Keratinocyte (primary cell): Measurements from ENCODE around the gene FTH1. TPM values are rescaled to one million over a fixed set of nuclear protein-coding genes. Genes with fewer than 3 reads are reported as not detected.

Source experiments
- DNase-seq: peaks from one replicate; pipeline ENCODE4 v3.0.0-alpha.2; 2011; ENCODE audit warnings: low read depth, missing footprints, low spot score
- FAIRE-seq: peaks from 2 replicates; lab custom pipeline; 2011; peaks lifted over from hg19 to GRCh38; lab: Jason Lieb, UNC
- H2AFZ ChIP-seq: 2 replicates; pipeline ENCODE4 v1.6.0; 2012; ENCODE audit warnings: low read length, control low read depth, inconsistent platforms; ENCODE audit not compliant: control insufficient read depth
- H3K27ac ChIP-seq: 2 replicates; pipeline ENCODE4 v1.5.1; 2011; ENCODE audit warnings: low read length; ENCODE audit not compliant: control insufficient read depth, insufficient read depth
- H3K27me3 ChIP-seq: 3 replicates; pipeline ENCODE4 v1.6.0; 2011; ENCODE audit warnings: low read length; ENCODE audit not compliant: control insufficient read depth, insufficient read depth; ENCODE audit errors: extremely low read depth
- H3K36me3 ChIP-seq, 2 experiments: 2 replicates in 1 of 2; 3 replicates in 1 of 2; pipeline ENCODE4 v1.5.1; 2011; ENCODE audit warnings: low read length in 2 of 2, mild to moderate bottlenecking in 1 of 2; ENCODE audit not compliant: control insufficient read depth in 2 of 2, insufficient read depth in 2 of 2; ENCODE audit errors: extremely low read depth in 1 of 2
- H3K4me1 ChIP-seq: 3 replicates; pipeline ENCODE4 v1.5.1; 2011; ENCODE audit warnings: low read length; ENCODE audit not compliant: control insufficient read depth, insufficient read depth; ENCODE audit errors: extremely low read depth
- H3K4me2 ChIP-seq: 3 replicates; pipeline ENCODE4 v1.6.0; 2011; ENCODE audit warnings: low read depth, low read length; ENCODE audit not compliant: control insufficient read depth, insufficient read depth; ENCODE audit errors: extremely low read depth
- H3K4me3 ChIP-seq, 3 experiments: fragments of 200-600 bp in 1 of 3; sonication (generic) in 1 of 3; 2 replicates in 2 of 3; 3 replicates in 1 of 3; pipeline ENCODE4 v1.5.1; 2011 to 2016; ENCODE audit warnings: low read length in 3 of 3, mild to moderate bottlenecking in 3 of 3, control low read depth in 2 of 3, inconsistent platforms in 1 of 3, low read depth in 1 of 3, mixed read lengths in 1 of 3, mixed run types in 1 of 3, moderate library complexity in 1 of 3; ENCODE audit not compliant: control insufficient read depth in 2 of 3, insufficient read depth in 2 of 3; ENCODE audit errors: extremely low read depth in 1 of 3
- H3K79me2 ChIP-seq: 2 replicates; pipeline ENCODE4 v1.6.0; 2012; ENCODE audit warnings: low read length; ENCODE audit not compliant: control insufficient read depth, insufficient read depth
- H3K9ac ChIP-seq: 3 replicates; pipeline ENCODE4 v1.6.0; 2011; ENCODE audit warnings: low read length; ENCODE audit not compliant: control insufficient read depth, insufficient read depth; ENCODE audit errors: extremely low read depth
- H3K9me1 ChIP-seq: 3 replicates; pipeline ENCODE4 v1.6.0; 2011; ENCODE audit warnings: low read length; ENCODE audit not compliant: control insufficient read depth, insufficient read depth; ENCODE audit errors: extremely low read depth
- H3K9me3 ChIP-seq: 2 replicates; pipeline ENCODE4 v1.5.1; 2012; ENCODE audit warnings: low read depth, low read length; ENCODE audit not compliant: control insufficient read depth
- H4K20me1 ChIP-seq: 3 replicates; pipeline ENCODE4 v1.6.0; 2011; ENCODE audit warnings: low read length; ENCODE audit not compliant: control insufficient read depth, insufficient read depth; ENCODE audit errors: extremely low read depth
- CTCF ChIP-seq, 3 experiments: IDR thresholded peaks in 1 of 3; conservative IDR thresholded peaks in 1 of 3; optimal IDR thresholded peaks in 1 of 3; 2 replicates in 2 of 3; 3 replicates in 1 of 3; pipeline versions ENCODE3 to v1.5.1; 2011; ENCODE audit warnings: low read length in 3 of 3, mild to moderate bottlenecking in 3 of 3, moderate library complexity in 2 of 3, control low read depth in 1 of 3, inconsistent platforms in 1 of 3; ENCODE audit not compliant: insufficient read depth in 2 of 3; ENCODE audit errors: extremely low read depth in 1 of 3
- EZH2 ChIP-seq: IDR thresholded peaks from one replicate; pipeline ENCODE4 v1.6.1; 2012; ENCODE audit warnings: inconsistent platforms, mild to moderate bottlenecking, low read length, moderate library complexity
- dilution Hi-C: fragments of 300-500 bp; cut with MboI; formaldehyde crosslinking; loops from one replicate; pipeline ENCODE4 v1.7.0; 2020; ENCODE audit warnings: low sequenced_read_pairs; ENCODE audit not compliant: extremely low pct_ligation_motif_present
- polyA plus RNA-seq, 5 experiments: library from polyadenylated mRNA; depleted of rRNA in 3 of 5; stranded (reverse) in 3 of 5; stranded (forward) in 1 of 5; unstranded in 1 of 5; fragments of >200 nt; gene quantifications; 1 replicate in 1 of 5; 2 replicates in 3 of 5; 3 replicates in 1 of 5; pipeline versions ENCODE4 v1.2.1 to v1.2.3, GENCODE V29; 2011 to 2012; ENCODE audit warnings: missing spikeins in 2 of 5, low read depth in 1 of 5, low replicate concordance in 1 of 5

Gene FTH1
- polyA plus RNA-seq, 1 donor (not counting 4 experiments of a cell fraction or from before 2014, with no cell fraction given): 1,058 TPM

- peaks cover 38% of the 10 kb centered on the region for H3K4me1 ChIP-seq
Measured at GRCh38 chr11:61975638-61976419, 8.4 kb upstream of the FTH1 start.

GRCh38 chr11:61974766-61975631 lies 7.6 kb upstream of the FTH1 start:
- no peak overlapping the region for H3K4me2 ChIP-seq

More at GRCh38 chr11:61975638-61976419, 8.4 kb upstream of the FTH1 start:
- no peaks in the 10 kb centered on the region for H3K9me1 ChIP-seq
- H4K20me1 ChIP-seq: no peaks in the 10 kb centered on the region
- H3K27me3 ChIP-seq: no peaks in the 10 kb centered on the region
- no peak overlapping the region for H3K4me2 ChIP-seq
- no peak for TF ChIP-seq EZH2
- no peak for TF ChIP-seq CTCF (optimal IDR thresholded peaks at IDR 0.05 in 1 of 3, IDR thresholded peaks at IDR 0.05 in 1 of 3, conservative IDR thresholded peaks at IDR 0.05 in 1 of 3; ENCODE audit: extremely low read depth in 1 of 3, insufficient read depth in 2 of 3, low read length in 3 of 3)
- H3K79me2 ChIP-seq: no peaks in the 10 kb centered on the region
- no peak overlapping the region for H3K4me3 ChIP-seq
- dilution Hi-C loops: no loop called here
- DNase-seq: no peak
- no peak overlapping the region for H3K9ac ChIP-seq
- no peak for FAIRE-seq
- H3K27ac ChIP-seq: no peak overlapping the region
- no peak overlapping the region for H2AFZ ChIP-seq
- no peaks in the 10 kb centered on the region for H3K36me3 ChIP-seq
- no peaks in the 10 kb centered on the region for H3K9me3 ChIP-seq

More at GRCh38 chr11:61974766-61975631, 7.6 kb upstream of the FTH1 start:
- no peaks in the 10 kb centered on the region for H3K36me3 ChIP-seq
- H3K9me3 ChIP-seq: no peaks in the 10 kb centered on the region
- no peak overlapping the region for H2AFZ ChIP-seq
- H3K27me3 ChIP-seq: no peaks in the 10 kb centered on the region
- TF ChIP-seq CTCF (optimal IDR thresholded peaks at IDR 0.05 in 1 of 3, IDR thresholded peaks at IDR 0.05 in 1 of 3, conservative IDR thresholded peaks at IDR 0.05 in 1 of 3; ENCODE audit: extremely low read depth in 1 of 3, insufficient read depth in 2 of 3, low read length in 3 of 3): no peak
- no peak for TF ChIP-seq EZH2
- no peak overlapping the region for H3K9ac ChIP-seq
- dilution Hi-C loops: no loop called here
- H3K4me3 ChIP-seq: no peak overlapping the region
- no peaks in the 10 kb centered on the region for H3K79me2 ChIP-seq
- FAIRE-seq (no peak), DNase-seq (no peak)
- H3K9me1 ChIP-seq: no peaks in the 10 kb centered on the region
- no peak overlapping the region for H3K27ac ChIP-seq
- H4K20me1 ChIP-seq: no peaks in the 10 kb centered on the region
- H3K4me1 ChIP-seq: peaks cover 44% of the 10 kb centered on the region
